ENCODE results near the gene STXBP4. TPM values are rescaled to one million over a fixed set of nuclear protein-coding genes. Genes with fewer than 3 reads are reported as not detected.

Gene STXBP4
- polyA plus RNA-seq, 3 donors: 14.1 to 19.1 (median 19.1) TPM

DNA sequence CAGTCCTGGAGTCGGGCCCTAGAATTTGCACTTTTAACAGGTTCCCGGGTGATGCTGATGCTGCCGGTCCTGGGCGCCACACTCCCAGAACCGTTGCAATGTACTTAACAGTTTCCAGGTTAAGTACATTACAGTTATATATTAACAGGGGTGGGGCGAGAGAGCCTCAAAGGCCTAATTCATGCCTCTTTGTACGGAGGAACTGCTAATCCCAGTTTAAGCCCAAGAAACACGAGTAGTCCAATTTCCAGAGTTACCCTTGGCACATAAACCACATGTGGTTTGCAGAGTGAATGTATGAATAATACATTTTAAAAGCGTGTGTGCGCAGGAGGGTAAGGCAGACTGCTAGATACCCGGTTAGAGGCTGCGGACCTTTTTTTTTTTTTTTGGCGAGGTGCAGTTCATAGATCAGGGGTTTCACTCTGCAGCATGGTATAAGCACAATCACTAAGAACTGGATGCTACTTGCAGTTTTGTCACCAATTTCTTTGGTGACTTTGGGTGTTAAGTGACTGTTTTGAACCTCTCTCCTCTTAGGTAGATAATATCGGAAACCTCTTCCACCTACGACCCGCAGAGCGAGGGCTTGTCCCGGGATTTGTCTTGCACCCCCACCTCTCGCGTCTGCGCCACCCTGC, 824 bp upstream of the STXBP4 start:
- peak; percentile 42 for DNase-seq

DNA sequence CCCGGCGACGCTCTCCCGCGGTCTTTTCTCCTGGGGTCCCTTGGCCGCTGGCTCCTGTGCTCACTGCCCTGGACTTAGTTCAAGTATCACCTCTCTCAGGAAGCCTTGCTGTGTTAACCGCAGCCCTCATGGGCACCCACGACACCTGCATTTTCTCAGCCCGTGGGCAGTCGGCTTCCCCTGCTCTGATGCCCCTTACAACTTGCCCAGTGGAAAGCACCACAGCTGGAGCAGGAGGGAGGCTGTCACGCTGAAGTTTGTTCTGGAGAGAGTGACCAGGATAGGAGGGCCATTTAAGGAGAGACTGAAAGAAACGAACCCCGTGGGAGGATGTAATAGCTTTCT, 395 bp downstream of the STXBP4 start:
- DNase-seq: no peak

DNA sequence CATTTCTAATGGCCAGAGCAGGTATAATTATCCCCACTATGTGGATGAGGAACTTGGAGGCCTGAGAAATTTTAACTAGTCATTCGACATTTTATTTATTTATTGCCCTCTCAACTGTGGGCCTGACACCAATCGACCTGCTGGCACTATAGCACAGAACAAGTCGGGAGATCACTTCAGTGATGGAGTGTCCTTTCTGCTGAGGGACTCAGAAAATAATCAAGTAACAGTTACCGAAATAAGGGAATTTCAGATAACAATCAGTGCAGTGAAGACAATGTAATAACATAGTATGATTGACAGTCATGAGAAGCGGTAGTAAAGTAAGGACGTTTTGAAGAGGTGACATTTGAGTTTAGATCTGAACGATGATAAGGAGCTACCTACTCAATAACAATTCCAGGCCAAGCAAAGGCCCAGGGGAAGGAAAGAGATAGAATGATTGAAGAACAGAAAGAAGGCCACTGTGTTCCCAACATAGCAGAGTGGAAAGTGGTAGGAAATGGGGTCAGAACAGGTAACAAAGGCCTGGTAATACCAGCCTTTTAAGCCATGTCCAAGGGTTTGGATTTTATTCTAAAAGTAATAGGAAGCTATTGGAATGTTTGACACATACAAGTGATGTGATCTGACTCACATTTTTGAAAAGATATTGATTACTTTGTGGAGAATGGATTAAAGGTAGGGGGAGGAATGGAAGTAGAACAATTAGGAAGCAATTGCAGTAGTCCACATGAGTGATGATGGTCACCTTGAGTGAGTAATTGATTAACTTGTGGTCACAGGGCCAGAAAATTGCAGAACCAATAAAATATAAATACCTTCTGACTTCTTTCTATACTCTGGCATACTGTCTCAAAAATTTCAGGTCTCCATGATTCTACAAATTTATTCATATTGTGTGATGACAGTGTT, 1.4 kb downstream of the STXBP4 start:
- no peak for DNase-seq

DNA sequence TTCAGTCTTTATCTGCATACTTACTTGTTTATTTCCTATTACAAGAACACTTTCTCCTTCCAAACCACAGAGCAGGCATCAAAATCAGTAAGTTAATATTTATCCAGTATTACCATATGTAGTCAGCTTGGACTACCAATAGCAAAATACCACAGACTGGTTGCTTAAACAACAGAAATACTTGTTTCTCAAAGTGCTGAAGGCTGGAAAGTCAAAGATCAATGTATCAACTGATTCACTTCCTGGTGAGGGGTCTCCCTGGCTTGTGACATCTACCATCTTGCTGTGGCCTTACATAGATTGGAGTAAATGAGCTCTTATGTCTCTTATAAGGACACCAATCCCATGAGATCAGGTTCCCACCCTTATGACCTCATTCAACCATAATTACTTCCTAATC, 2.6 kb downstream of the STXBP4 start:
- no peak for DNase-seq

DNA sequence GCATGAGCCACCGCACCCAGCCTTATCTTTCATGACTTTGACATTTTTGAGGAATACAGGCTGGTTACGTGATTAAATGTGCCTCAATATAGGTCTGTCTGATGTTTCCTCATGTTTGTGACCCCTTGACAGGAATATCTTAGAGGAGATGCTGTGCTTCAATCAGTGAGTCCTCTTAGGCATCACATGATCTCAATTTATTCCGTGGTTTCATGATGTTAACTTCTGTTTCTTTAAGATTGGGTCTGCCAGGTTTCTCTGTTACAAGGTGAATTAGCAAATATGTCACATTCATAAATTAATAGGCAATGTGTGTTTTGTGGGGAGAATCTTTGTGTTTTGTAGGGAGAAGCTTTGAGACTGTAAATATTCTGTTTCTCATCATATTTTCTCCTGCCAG, 3.3 kb downstream of the STXBP4 start:
- DNase-seq: no peak

DNA sequence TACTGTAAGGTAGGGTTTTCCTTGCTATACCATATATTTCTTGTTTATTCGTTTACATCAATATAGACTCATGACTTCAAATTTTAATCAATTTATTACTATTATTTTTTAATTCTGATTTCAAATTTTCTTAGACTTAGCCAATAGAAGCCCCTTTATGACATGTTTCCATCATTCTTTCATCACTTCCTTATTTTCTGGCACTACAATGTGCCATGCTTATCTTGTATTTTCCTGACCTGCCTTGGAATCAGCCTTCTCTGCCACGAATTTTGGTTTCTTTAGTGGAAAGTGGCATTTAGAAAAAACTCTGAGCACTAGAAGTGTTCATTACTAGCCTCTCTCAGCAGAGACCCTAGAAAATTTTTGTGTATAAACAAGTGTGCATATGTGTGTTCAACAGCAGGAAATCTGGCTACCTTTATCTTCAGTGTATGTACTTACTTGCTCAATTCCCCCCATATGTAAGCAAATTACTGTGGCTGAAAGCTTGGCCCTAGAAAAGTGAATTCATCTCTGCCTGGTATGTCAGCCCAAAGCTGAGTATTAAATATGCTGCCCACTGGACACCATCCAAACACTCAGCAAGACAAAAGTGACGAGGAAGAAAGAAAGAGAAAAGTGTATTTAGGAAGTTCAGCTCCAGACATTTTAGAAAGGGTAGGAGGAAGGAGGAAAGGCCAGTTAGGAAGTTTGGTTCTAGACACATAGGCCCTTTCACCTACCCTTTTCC, 4.0 kb downstream of the STXBP4 start:
- DNase-seq: no peak

DNA sequence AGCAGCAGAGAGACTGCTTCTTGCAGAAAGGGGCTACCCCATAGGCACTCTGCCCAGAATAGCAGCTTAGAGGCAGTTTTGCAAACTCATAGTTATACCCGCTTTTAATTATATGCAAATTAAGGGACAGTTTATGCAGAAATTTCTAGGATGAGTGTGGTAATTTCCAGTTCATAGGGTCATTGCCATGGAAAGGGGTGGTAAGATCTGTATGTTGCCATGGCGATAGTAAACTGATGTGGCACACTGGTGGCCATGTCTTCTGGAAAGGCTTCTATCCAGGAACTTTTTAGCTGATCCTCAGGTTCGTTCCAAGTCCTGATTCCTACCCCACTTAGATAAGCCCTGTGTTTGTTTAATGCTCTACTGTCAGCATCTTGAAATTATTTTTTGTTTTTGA, 6.2 kb downstream of the STXBP4 start:
- no peak for DNase-seq

DNA sequence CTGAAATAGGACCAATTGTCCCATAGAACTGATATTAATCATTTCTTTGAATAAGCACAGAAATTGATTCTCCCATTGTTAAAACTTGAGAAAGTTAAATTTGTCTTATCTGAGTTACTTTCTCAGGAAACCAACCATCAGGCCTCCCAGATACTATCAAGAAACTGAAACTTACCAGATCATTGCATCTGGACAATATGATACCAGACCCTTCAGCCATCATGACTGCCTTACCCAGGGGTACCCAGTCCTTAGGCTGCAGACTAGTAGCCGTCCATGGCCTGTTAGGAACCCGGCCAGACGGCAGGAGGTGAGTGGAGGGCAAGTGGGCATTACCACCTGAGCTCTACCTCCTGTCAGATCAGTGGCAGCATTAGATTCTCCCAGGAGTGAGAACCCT, 7.8 kb downstream of the STXBP4 start:
- DNase-seq: no peak

DNA sequence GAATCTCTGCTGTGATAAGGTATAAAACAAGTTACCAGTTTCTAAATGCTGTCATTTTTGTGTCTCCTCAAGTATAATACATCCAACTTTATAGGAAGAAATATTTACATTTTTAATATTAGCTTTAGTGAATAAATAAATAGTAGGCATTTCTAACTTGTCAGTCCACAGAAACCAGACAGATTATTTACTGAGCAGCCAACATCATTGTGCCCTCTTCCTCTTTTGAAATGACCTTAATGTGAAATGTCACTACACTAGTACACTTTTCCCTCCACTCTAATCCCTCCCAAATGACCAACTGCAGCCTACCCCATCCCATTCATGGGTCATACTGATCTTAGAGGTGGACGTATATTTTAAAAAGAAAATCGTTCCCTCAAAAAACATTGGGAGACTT, 9.2 kb downstream of the STXBP4 start:
- no peak for DNase-seq

DNA sequence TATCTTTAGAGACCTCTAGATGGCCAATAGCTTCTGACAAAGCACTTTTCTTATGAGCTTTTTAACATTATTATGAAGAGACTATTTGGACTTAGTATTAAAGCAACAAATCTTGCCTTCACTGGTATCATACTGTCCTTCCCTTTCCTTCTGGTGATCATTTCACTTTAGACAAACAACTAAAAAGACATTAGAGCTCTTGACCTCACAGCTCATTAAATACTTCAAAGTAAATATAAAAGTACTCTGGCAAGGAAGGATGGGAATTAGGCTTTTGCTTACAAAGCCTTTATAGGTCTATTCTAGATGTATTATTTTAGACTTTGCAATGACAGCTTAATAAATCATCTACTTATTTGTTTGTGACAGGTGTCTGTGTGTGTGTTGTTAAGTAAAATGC, 11.1 kb downstream of the STXBP4 start:
- no peak for DNase-seq

DNA sequence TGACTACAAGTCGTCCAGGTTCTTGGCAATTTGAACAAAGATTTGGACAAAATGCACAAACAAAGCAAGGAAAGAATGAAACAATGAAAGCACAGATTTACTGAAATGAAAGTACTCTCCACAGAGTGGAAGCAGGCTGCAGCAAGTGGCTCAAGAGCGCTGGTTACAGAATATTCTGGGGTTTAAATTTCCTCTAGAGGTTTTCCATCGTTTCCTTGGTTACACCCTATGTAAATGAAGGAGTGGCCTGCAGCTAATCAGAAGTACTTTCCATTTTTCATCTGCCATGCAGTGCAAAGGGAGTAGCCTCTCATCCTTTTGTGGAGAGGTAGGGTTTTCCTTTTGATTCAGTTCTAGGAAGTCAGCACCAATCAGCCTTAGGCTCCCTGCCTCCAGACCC, 11.8 kb downstream of the STXBP4 start:
- no peak for DNase-seq

DNA sequence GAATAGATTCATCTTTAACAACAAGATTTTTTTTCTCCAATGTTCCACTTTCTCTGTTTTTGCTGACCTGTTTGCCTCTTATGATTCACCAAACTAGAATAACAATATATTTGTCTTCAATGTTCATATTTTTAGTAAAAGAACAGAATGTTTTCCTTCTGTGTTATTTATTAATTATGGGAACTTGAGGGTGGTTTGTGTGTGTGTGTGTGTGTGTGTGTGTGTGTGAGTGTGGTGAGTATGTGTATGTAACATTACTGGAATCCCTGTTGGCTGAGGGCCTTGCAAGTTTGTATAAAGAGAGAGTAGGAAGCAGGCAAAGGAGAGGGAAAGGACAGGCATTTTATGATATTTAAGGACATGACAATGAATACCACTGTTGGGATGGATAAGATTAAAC, 13.8 kb downstream of the STXBP4 start:
- DNase-seq: no peak

DNA sequence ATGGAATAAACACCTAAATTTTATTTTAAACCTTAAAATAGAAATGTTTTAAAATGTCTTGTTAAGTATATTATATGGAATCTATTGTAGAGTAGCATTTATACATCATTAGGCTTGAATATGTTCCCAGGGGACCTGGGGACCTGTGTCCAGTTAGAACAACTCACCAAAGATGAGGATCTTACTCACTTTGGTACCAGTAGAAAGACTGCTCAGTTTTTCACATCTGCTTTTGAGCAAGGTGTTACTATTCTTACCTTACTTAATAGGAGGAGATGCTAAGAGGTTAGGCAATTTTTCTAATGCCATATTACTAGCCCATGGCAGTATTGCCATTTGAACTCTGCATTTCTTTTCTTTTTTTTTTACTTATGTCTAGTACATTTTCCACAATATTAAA, 14.7 kb downstream of the STXBP4 start:
- DNase-seq: no peak

DNA sequence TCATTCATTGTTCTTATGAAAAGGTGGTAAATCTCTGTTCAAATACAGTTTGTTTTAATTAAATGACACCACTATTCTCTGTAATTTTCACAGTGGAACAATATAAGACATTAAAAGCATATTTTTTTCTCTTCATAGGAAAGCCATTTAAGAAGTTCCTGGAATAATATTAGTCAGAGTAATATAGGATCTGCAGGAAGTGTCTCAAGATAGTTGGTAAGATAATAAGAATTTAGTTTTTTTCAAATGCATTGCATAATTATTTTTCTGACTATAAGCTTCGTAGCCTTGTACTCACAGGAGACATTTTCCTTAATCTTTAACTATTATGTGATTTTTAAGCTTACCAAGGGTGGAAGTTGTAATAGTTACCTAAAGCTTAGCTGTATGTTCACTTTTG, 16.9 kb downstream of the STXBP4 start:
- DNase-seq: no peak

DNA sequence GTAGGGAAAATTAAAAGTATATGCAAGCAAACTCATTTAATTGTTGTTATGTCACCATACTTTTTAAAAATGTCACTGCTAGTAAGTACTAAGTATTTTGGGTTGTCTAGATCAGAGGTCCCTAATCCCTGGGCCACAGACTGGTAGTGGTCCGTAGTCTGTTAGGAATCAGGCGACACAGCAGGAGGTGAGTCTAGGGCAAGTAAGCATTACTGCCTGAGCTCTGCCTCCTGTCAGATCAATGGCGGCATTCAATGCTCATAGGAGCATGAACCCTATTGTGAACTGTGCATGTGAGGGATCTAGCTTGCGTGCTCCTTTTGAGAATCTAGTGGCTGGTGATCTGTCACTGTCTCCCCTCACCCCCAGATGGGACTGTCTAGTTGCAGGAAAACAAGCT, 21.6 kb downstream of the STXBP4 start:
- DNase-seq: no peak

DNA sequence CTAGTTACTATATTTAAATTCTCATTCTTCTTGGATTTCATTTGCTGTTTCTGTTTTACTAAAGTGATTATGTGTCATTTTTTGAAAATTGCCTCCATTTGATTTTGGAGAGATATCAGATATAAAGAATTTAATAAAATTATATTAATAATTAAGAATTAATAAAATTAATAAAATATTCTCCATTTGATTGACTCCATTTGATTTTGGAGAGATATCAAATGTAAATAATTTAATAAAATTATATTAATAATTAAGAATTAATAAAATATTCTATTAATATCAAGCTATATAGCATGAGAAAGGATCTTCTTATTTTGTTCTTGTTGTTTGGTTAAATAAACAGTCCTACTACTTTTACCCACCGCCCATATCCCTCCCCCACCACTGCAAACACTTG, 23.0 kb downstream of the STXBP4 start:
- no peak for DNase-seq

DNA sequence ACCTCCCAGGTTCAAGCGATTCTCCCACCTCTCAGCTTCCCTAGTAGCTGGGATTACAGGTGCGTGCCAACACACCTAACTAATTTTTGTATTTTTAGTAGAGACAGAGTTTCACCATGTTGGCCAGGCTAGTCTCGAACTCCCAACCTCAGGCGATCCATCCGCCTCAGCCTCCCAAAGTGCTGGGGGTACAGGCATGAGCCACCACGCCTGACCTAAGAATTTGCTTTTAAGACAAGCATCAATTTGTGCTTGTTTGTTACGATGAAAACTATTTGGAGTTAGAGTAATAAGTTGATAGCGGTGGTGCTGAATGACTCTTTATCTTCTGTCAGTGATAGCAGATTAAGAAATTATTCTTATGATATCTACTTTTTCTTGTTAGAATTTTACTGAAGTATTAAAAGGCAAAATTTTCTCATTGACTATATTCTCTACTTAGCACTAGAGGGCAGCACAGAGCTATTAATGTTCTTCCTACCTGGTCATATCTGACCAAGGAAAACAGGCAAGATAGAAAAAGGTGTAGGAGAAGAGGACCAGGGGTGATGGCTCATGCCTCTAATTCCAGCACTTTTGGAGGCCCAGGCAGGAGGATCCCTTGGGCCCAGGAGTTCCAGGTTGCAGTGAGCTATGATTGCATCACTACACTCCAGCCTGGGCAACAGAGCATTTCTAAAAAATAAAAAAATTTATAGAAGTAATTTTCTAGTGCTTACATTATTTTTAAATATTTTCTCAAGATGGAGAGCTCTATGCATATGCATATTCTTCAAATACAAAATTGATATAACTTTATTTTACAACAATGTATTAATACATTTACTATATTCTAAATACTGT, 24.5 kb downstream of the STXBP4 start:
- peak; percentile 48 for DNase-seq

DNA sequence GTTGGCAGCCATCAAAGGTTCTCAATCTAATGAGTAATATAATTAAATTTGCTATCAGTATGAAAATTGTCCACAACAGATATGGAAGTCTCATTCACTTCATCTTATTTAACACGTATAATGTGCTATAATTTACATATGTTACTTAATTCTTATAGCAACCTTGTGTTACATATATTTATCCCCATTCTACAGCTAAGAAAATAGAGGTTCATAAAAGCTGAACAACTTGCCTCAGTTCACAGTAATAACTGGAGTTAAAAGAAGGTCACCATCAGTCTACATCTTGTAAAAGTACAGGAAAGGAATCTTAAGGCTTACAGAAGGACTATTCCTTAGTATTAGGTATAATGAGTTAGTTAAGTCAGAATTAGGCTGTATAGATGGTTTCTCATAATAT, 27.9 kb downstream of the STXBP4 start:
- no peak for DNase-seq

DNA sequence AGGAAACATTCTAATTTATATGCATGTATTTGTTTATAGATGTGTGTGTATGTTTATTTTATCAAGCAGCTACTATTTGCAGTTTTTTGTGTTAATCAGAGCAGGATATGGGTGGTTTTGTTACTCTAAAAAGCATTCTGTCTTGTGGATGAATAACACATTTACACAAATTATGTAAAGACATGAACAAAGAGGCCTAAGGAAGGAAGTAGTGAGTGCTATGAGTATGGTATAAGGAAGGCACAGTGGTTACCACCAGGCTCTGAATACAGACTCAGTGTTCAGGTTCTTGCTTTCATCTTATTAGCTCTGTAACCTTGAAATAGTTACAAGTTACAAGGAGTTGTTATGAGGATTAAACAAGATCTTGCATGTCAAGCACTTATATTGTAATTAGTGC, 33.9 kb downstream of the STXBP4 start:
- no peak for DNase-seq

DNA sequence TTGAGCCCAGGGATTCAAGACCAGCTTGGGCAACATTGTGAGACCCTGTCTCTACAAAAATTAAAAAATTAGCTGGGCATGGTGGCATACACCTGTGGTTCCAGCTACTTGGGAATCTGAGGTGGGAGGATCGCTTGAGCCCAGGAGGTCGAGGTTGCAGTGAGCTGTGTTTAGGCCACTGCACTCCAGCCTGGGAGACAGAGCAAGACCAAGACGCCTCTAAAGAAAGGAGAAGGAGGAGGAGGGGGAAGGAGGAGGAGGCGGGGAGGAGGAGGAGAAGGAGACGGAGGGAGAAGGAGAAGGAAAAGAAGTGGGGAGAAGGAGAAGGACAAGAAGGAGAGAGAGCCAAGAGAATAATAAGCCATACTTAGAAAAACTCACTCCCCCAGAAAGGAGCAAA, 35.9 kb downstream of the STXBP4 start:
- no peak for DNase-seq

DNA sequence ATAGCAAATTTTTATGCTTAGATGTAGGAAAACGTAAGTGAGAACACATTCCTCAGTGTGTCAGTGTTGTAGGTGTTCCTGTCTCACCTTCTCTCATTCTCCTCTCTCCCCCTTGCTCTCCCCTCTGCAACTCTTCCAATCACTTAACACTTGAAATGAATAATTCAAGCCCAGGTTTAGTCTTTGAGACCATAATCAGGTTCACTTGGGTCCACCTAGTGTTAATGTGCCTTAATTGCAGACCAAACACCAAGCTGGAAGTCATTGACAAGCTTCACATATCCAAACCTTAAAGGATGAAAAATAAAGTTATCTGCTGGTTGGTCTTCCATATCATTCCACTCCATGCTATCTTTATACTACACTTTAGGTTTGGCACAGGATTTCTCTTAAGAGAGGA, 37.0 kb downstream of the STXBP4 start:
- no peak for DNase-seq

DNA sequence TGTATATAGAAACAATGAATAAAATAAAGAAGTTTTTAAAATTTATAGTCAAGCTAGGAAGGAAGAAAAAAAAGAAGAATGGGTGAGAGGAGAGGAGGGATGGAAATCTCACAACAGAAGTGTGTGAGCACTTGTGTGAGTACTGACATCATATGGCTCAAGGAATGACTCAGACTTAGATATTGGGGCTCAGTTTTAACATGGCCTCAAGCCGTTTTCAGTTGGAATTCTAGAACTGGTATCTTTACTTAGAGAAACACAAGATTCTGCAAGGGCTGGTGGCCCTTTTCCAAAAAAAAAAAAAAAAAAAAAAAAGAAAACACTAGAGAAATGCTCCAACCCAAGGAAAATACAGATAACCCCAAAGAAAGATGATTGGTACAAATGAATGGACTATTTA, 55.1 kb downstream of the STXBP4 start:
- DNase-seq: no peak

Measured in renal pelvis (tissue), 4 donors.